Activated naive CD8-positive, alpha-beta T cell treated with anti-CD3 and anti-CD28 coated beads, Interleukin-2, amount 10 ng/mL, durations not matched to agents 7 days and 5 days (primary cell): ENCODE results near the gene SIVA1. TPM values are rescaled to one million over a fixed set of nuclear protein-coding genes. Genes with fewer than 3 reads are reported as not detected.
A peak's percentile ranks its signal among the peaks of the same experiment; 100 is the strongest.
"Not testable (repeated sequence)": the region's sequence is repeated elsewhere in the genome, so short reads cannot be mapped to it uniquely, and the experiment has no call there.

Experiments
- ATAC-seq: fragments of 150-1000 bp; cut with Tn5 transposase; one replicate; pipeline ENCODE4 v1.10.0; 2021; ENCODE audit warnings: low read depth, moderate library complexity
- POLR2A ChIA-PET: fragments of 350-600 bp; sonication (Branson Sonifier 250); formaldehyde crosslinking; loops from one replicate; lab custom pipeline; 2021; ENCODE audit warnings: antibody characterized with exemption; lab: Charles Lee
- DNase-seq: peaks from one replicate; pipeline ENCODE4 v3.0.0; 2021
- H3K27ac Mint-ChIP-seq: one replicate; pipeline ENCODE4 v1.8.0; 2022; ENCODE audit warnings: mild to moderate bottlenecking, mixed read lengths
- H3K27me3 Mint-ChIP-seq: one replicate; pipeline ENCODE4 v1.8.0; 2022; ENCODE audit warnings: mild to moderate bottlenecking, moderate library complexity, mixed read lengths
- H3K36me3 Mint-ChIP-seq: one replicate; pipeline ENCODE4 v1.8.0; 2021; ENCODE audit warnings: mild to moderate bottlenecking, mixed read lengths
- H3K4me1 Mint-ChIP-seq: one replicate; pipeline ENCODE4 v1.8.0; 2021; ENCODE audit warnings: mixed read lengths
- H3K4me3 Mint-ChIP-seq: one replicate; pipeline ENCODE4 v1.8.0; 2022; ENCODE audit warnings: mild to moderate bottlenecking, moderate library complexity, mixed read lengths
- H3K9me3 Mint-ChIP-seq: one replicate; pipeline ENCODE4 v1.8.0; 2021; ENCODE audit warnings: mixed read lengths
- total RNA-seq, 2 experiments: library from RNA; stranded (reverse); gene quantifications; one replicate each; pipeline ENCODE4 v1.2.3, GENCODE V29; 2021

SIVA1 gene
- total RNA-seq, 2 experiments from 2014 or later, result 110 to 126 TPM

DNA sequence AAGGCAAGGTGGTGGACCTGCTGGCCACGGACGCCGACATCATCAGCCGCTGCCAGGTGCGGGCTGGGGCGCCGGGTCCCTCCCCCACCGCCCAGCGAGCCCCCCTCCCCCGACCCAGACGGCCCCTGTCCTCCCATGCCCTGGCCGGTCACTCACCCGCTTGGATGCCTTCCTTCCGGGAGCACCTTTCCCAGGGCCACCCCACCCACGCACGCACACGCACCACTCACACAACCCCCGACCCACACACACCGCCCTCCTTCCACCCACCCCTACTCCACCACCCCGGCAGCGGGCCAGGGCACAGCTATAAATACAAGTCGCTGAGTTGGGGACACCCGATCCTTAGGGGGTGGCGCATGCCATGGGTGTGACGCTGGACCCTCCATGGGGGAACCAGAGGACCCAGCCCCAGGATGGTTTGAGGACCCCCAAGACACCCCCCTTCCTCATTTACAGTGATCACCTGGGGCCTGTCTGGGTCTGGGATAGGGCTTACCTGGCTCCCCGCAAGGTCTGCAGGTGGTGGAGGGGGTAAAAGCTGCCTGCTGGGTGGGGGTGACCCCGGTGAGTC is 28.5 kb upstream of the SIVA1 start:
- ATAC-seq, result no peak
- peak; percentile 47 for DNase-seq
- Mint-ChIP-seq H3K4me3 (peak overlapping the region; percentile 55), H3K27me3 (no peaks in the 10 kb centered on the region), H3K4me1 (no peaks in the 10 kb centered on the region), H3K27ac (no peak overlapping the region), H3K36me3 (no peaks in the 10 kb centered on the region), H3K9me3 (no peaks in the 10 kb centered on the region)
- POLR2A ChIA-PET, result no interaction called here

DNA sequence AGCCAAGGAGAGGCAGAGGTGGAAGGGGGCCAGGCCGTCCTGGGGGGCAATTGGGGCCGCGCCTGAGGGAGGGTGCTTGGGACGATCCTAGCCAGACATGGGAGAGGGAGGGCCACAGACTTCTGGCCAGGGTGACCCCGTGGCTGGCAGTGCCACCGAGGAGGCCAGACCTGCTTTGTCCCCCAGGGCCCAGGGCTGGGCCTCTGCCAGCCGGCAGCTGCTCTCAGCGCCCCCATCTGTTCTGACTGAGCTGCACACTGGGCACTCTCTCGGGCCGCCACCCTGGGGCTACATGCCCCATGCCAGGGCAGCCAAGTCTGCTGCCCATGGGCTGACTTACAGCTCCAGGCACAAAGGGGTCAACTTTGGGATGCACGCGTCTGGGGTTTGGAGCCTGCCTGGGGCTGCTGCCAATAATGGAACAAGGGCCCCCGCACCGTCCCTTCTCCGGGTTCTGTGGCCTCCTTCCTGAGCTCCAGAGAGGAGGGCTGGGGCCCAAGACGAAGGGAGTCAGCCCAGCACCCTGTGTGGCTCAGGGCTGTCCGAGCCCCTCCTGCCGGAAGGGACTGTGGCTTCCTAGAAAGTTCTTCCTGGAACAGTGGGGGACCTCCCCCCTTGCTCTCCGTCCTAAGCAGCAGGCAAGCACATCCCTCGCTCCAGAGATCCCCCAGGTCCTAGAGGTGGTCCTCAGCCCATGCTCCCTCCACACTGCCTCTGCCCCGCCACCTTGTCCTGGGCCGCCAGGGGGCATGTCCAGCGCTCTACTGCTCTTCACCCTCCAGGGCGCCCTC is 27.8 kb upstream of the SIVA1 start:
- H3K4me1 Mint-ChIP-seq, result no peaks in the 10 kb centered on the region
- no peak for ATAC-seq
- no peak overlapping the region for H3K27ac Mint-ChIP-seq
- DNase-seq, result no peak
- no peaks in the 10 kb centered on the region for H3K27me3 Mint-ChIP-seq
- POLR2A ChIA-PET, result interaction anchor here (1.5 kb wide), 1 partner anchor 28 kb away, joined by 3 read pairs; the partner anchor contains the start of gene SIVA1
- no peaks in the 10 kb centered on the region for H3K9me3 Mint-ChIP-seq
- H3K4me3 Mint-ChIP-seq, result peak overlapping the region; percentile 55
- H3K36me3 Mint-ChIP-seq, result no peaks in the 10 kb centered on the region

DNA sequence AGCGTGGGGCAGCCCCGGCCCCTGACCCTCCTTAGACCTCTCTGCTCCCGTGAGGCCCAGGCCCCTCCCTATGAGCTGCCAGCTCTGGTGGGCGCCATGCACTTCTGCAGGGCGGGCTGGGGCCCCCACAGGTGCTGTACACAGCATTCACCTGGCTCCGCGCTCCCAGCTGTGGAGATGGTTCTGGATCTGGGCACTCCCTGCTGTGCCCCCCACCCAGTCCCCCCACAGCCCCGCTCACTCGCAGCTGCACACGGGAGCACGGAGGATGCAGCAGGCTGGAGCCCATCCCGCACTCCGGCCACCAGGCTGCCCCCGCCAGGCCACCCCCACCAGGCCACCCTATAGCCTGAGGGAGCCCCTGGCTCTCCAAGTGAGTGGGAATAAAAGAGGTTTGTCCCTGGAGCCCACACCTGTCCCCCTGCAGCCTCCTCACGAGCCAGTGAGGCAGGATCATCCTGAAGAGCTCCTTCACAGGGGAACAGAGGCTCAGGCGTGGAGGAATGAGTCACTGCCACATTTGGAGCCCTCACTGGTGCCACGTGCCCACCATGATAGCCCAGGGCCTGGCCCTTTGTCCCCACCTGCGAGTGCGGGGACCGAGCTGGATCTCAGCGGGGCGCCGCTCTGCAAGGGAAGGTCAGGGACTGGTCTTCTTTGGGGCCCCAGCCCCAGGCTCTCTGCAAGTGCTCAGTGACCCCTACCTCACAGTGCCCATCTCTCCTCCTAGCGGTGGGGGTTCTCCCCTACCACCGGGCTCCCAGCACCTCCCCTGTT is 27.0 kb upstream of the SIVA1 start:
- Mint-ChIP-seq H3K4me3 (peak overlapping the region; percentile 22), H3K9me3 (no peaks in the 10 kb centered on the region), H3K27me3 (no peaks in the 10 kb centered on the region), H3K27ac (no peak overlapping the region), H3K4me1 (no peaks in the 10 kb centered on the region), H3K36me3 (no peaks in the 10 kb centered on the region)
- POLR2A ChIA-PET, result interaction anchor here (1.5 kb wide), 1 partner anchor 27 kb away, joined by 3 read pairs; the partner anchor contains the start of gene SIVA1
- ATAC-seq, result no peak
- DNase-seq, result no peak

DNA sequence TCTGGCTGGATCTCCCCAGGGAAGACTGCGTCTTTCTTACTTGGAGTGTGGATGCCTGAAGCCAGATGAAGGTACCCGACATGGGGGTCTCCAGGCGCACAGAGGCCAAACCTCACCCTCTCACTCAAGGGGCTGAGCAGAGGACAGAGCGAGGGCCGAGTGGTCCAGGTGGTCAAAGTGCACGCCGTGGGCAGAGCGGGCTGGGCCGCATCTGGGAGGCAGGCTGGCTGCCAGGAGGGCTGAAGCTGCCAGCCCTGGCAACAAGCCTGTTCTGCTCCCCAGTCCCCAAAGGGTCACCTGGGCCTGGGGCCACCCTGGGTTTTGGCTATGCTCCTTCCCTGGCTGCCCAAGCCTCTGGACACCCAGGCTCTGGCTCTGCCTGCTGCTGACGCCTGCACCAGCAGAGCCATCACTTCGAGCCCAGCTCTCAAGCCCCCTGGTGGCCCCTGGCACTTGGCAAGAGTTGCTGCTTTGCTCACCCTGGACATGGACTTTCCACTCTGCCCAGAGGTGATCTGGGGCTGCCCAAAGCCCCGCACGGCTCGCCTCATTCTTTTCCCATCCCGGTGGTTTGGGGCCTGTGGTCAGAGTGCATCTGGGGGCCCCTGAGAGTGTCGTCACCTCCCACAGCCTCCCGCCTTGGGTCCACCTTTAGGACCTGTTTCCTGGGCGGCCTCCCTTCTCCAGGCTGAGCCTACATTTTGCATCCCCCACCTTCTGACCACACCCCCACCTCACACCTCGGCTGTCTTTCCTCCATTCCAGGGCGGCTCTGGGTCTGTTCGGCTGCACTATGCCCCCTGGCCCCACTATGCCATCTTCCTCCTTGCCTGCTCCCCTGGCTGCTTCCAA is 26.1 kb upstream of the SIVA1 start:
- H3K9me3 Mint-ChIP-seq, result no peaks in the 10 kb centered on the region
- H3K4me3 Mint-ChIP-seq, result no peak overlapping the region
- POLR2A ChIA-PET, result interaction anchor here (1.5 kb wide), 1 partner anchor 26 kb away, joined by 3 read pairs; the partner anchor contains the start of gene SIVA1
- no peaks in the 10 kb centered on the region for H3K27me3 Mint-ChIP-seq
- H3K4me1 Mint-ChIP-seq, result no peaks in the 10 kb centered on the region
- no peaks in the 10 kb centered on the region for H3K36me3 Mint-ChIP-seq
- no peak overlapping the region for H3K27ac Mint-ChIP-seq
- no peak for ATAC-seq
- no peak for DNase-seq

DNA sequence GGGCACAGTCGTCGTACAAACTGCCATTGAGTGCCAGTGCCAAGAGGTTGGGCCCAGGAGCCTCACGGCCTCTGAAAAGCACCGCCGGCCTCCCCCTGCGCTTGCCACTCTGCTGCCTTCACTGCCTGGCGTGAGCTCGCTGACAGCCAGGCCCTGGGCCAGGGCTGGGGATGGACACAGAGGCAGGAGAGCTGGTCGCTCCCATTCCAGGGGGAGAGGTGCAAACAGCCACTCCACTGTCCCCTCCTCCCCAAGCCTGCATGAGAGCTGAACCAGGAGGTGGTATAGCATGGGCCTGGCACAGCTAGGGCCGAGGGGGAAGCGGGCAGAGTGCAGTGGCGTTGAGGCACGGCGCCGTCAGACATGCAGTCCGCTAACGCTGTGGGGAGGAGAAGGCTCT is 24.3 kb upstream of the SIVA1 start:
- Mint-ChIP-seq H3K4me1 (no peaks in the 10 kb centered on the region), H3K27me3 (no peaks in the 10 kb centered on the region), H3K36me3 (no peaks in the 10 kb centered on the region), H3K9me3 (no peaks in the 10 kb centered on the region), H3K27ac (no peak overlapping the region), H3K4me3 (no peak overlapping the region)
- no peak for DNase-seq
- ATAC-seq, result no peak
- POLR2A ChIA-PET, result no interaction called here

DNA sequence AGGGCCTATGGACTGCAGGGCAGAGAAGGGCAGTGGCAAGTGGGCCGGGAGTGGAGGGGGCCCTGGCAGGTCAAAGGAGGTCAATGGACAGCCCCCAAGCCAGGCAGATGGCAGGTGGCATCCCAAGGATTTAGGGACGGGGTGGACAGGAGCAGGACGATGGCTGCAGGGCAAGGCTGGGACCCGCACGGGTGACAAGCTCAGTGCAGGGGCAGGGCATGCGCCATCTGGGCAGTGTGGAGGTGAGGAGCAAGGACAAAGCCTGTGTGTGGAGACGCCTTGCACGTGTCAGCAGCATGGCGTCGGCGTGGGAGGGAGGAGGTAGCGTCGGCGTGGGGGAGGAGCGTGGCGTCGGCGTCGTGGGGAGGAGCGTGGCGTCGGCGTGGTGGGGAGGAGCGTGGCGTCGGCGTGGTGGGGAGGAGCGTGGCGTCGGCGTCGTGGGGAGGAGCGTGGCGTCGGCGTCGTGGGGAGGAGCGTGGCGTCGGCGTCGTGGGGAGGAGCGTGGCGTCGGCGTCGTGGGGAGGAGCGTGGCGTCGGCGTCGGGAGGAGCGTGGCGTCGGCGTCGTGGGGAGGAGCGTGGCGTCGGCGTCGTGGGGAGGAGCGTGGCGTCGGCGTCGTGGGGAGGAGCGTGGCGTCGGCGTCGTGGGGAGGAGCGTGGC is 23.6 kb upstream of the SIVA1 start:
- H3K4me3 Mint-ChIP-seq, H3K27me3 Mint-ChIP-seq, ATAC-seq, H3K9me3 Mint-ChIP-seq, H3K36me3 Mint-ChIP-seq, H3K27ac Mint-ChIP-seq, H3K4me1 Mint-ChIP-seq, DNase-seq, POLR2A ChIA-PET: not testable (repeated sequence)

DNA sequence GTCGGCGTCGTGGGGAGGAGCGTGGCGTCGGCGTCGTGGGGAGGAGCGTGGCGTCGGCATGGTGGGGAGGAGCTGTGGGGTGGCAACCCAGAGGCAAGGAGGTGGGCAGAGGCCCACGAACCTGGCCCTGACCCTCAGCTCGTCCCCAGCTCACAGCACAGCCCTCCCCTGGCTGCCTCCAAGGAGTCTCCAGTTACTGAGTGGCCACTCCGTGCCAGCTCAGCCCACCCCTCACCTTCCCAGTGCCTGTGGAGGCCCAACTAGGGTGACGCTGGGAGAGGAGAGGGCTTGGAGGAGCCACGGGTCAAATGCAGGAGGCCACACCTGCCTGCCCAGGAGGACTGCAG is 23.1 kb upstream of the SIVA1 start:
- no peak for ATAC-seq
- H3K36me3 Mint-ChIP-seq, result no peaks in the 10 kb centered on the region
- DNase-seq, result no peak
- POLR2A ChIA-PET, result no interaction called here
- no peaks in the 10 kb centered on the region for H3K9me3 Mint-ChIP-seq
- no peak overlapping the region for H3K27ac Mint-ChIP-seq
- no peaks in the 10 kb centered on the region for H3K4me1 Mint-ChIP-seq
- no peaks in the 10 kb centered on the region for H3K27me3 Mint-ChIP-seq
- no peak overlapping the region for H3K4me3 Mint-ChIP-seq

DNA sequence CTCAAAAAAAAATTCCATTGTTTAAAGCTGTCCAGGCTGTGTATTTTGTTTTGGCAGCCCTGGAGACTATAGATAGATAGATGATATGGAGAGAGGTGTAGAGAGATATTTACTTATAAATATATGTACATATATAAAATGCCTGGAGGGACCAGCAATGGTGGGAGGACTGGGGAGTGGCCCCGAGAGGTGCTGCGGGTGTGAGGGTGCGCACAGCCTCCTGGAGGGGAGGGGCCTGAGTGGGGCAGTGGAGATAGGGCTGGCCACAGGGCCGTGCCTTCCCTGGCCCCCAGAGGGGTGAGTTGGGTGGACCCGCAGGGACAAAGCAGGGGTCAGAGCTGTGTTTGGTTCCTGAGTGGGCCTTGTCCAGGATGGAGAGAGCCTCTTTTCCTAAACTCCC is 22.5 kb upstream of the SIVA1 start:
- H3K27ac Mint-ChIP-seq, result no peak overlapping the region
- DNase-seq (no peak), ATAC-seq (no peak)
- H3K9me3 Mint-ChIP-seq, result no peaks in the 10 kb centered on the region
- H3K4me1 Mint-ChIP-seq, result no peaks in the 10 kb centered on the region
- POLR2A ChIA-PET, result no interaction called here
- peaks cover under 1% of the 10 kb centered on the region for H3K27me3 Mint-ChIP-seq
- no peaks in the 10 kb centered on the region for H3K36me3 Mint-ChIP-seq
- H3K4me3 Mint-ChIP-seq, result no peak overlapping the region

DNA sequence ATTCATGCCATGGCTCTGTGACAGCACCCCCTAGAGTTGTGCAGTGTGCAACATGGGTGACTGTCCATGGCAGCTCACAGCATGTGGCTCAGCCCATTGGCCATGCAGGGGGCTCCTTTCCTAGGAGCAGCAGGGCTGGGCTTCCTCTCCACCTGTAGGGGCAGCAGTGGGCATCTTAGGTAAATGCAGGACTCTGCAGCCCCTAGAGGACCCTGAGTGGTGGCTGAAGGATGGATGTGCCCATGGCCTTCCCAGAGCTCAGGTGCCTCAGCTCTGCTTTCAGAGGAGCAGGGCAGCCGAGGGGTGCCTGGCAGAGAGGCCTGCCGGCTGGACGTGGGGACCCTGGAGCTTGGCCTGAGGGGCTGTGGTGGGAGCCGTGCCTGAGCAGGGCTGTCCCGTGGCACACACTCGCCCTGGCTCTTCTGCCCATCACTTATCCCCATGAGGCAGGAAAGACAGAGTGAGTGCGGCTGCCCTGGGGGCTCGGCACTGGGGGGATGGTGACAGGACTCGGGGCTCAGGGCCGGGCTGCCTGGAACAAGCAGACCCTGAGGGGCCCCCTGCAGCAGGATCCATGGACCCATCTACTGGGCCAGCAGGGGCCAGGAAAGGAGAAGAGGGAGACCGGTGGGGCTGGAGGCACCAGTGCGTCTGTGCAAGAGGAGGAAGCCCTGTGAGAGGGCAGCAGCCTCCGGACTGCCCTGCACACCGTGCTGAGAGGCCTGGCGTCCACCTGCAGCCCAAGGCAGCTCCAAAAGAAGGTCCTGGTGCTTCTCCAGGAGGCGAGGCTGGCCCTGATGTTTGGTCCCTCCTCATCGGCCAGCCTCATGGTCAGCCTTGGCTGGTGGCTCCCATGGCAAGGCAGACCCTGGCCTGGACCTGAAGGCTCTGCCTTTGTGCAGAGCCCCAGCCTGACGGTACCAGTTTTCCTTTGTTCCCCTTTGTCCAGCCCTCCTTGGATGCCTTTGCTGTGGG is 21.3 kb upstream of the SIVA1 start:
- Mint-ChIP-seq H3K9me3 (no peaks in the 10 kb centered on the region), H3K27ac (no peak overlapping the region), H3K27me3 (peaks cover 4% of the 10 kb centered on the region), H3K36me3 (no peaks in the 10 kb centered on the region), H3K4me1 (no peaks in the 10 kb centered on the region), H3K4me3 (no peak overlapping the region)
- DNase-seq (no peak), ATAC-seq (no peak)
- POLR2A ChIA-PET, result no interaction called here

DNA sequence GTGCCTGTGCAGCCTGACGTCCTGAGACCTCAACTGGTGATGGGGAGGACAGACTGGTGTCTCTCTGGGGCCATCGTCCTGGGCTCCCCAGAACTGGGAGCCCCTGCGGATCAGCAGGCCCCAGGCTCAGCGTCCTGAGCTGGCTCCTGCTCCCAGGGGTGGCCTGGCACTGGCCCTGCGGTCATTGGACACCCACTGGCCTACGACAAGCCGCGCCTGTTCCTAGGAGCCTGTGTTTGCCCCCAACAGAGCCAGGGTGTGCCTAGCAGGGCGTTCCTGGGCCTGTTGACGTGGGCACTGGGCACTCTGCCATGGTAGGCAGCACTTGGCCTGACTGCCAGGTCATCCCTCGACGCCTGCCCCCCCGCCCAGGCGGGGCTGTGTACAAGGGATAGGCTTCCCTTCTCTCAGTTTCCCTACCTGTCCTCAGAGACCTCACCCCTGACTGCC is 20.6 kb upstream of the SIVA1 start:
- DNase-seq (no peak), ATAC-seq (no peak)
- no peaks in the 10 kb centered on the region for H3K36me3 Mint-ChIP-seq
- no peak overlapping the region for H3K27ac Mint-ChIP-seq
- H3K4me3 Mint-ChIP-seq, result no peak overlapping the region
- peaks cover 4% of the 10 kb centered on the region for H3K27me3 Mint-ChIP-seq
- POLR2A ChIA-PET, result no interaction called here
- no peaks in the 10 kb centered on the region for H3K9me3 Mint-ChIP-seq
- no peaks in the 10 kb centered on the region for H3K4me1 Mint-ChIP-seq

DNA sequence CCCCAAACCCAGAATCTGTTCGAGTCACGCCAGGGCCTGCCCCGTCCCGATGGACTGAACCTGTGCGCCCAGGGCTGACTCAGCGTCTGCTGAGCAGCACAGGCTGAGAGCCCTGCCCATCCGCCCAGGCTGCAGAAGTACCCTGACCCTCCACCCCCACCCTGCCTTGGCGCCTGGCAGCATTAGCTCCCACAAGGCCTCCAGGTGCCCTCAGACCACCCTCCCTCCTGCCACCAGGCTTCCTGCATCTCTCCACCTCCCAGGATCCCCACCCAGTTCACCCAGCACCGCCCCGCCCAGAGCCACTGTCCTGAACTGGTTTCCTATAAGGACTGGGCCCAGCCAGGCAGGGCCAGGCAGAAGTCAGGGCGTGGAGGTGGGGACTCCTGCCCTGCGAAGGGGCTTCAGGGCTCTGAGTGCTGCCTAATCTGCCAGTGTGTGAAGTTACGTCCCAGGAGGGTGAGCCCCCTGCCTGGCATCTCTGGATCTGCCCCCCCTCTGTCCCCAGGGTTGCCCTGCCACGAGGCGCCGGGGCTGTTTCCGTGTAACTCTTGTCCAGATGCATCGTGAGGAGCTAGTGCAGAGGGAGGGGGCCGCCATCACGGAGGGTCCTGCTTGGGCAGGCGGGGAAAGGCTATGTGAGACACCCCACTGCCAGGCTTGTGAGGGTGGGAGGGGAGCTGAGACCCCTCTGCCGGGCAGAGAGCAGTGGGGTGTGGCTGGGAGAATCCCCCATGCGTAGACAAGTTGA is 19.8 kb upstream of the SIVA1 start:
- no peaks in the 10 kb centered on the region for H3K36me3 Mint-ChIP-seq
- ATAC-seq (no peak), DNase-seq (no peak)
- H3K9me3 Mint-ChIP-seq, result no peaks in the 10 kb centered on the region
- no peak overlapping the region for H3K27ac Mint-ChIP-seq
- H3K4me3 Mint-ChIP-seq, result no peak overlapping the region
- peaks cover 4% of the 10 kb centered on the region for H3K27me3 Mint-ChIP-seq
- no peaks in the 10 kb centered on the region for H3K4me1 Mint-ChIP-seq
- POLR2A ChIA-PET, result no interaction called here
